GM23338 (cell line): ENCODE data around the gene COL1A2. TPM values are rescaled to one million over a fixed set of nuclear protein-coding genes. Genes with fewer than 3 reads are reported as not detected.

ENCODE experiments used
- ATAC-seq: fragments of 200-7000 bp; cut with Tn5 transposase; 3 replicates; pipeline ENCODE4 v1.9.1; 2020
- DNase-seq: peaks from one replicate; pipeline ENCODE4 v3.0.0-alpha.2; 2015; ENCODE audit warnings: low spot score
- H2AFZ ChIP-seq: fragments of 200-600 bp; sonication (generic); 2 replicates; pipeline ENCODE4 v1.8.0; 2016; ENCODE audit warnings: antibody characterized with exemption, mild to moderate bottlenecking, moderate library complexity
- H3F3A ChIP-seq: fragments of 200-600 bp; sonication (generic); replicated peaks from 2 replicates; pipeline ENCODE4 v1.8.0; 2017; ENCODE audit warnings: antibody characterized with exemption, mixed run types, low read depth
- H3K27ac ChIP-seq: fragments of 200-600 bp; sonication (generic); 2 replicates; pipeline ENCODE4 v1.6.1; 2016; ENCODE audit warnings: low read depth
- H3K27me3 ChIP-seq: fragments of 200-600 bp; sonication (generic); 2 replicates; pipeline ENCODE4 v1.8.0; 2016; ENCODE audit warnings: mild to moderate bottlenecking, mixed run types, moderate library complexity; ENCODE audit not compliant: insufficient read depth
- H3K36me3 ChIP-seq: fragments of 200-600 bp; sonication (generic); 2 replicates; pipeline ENCODE4 v1.8.0; 2016; ENCODE audit warnings: mild to moderate bottlenecking; ENCODE audit not compliant: insufficient read depth
- H3K4me1 ChIP-seq: fragments of 200-600 bp; sonication (generic); 2 replicates; pipeline ENCODE4 v1.8.0; 2016; ENCODE audit warnings: mild to moderate bottlenecking, moderate library complexity; ENCODE audit not compliant: insufficient read depth
- H3K4me2 ChIP-seq: fragments of 200-600 bp; sonication (generic); 2 replicates; pipeline ENCODE4 v1.7.1; 2017; ENCODE audit warnings: mixed run types
- H3K4me3 ChIP-seq: fragments of 200-600 bp; sonication (generic); 2 replicates; pipeline ENCODE4 v1.6.1; 2016; ENCODE audit warnings: mixed run types
- H3K79me2 ChIP-seq: fragments of 200-600 bp; sonication (generic); replicated peaks from 2 replicates; pipeline ENCODE4 v1.8.0; 2017; ENCODE audit warnings: mild to moderate bottlenecking; ENCODE audit not compliant: insufficient read depth
- H3K9me2 ChIP-seq: fragments of 200-600 bp; sonication (generic); 2 replicates; pipeline ENCODE4 v1.8.0; 2017; ENCODE audit not compliant: insufficient read depth
- H4K20me1 ChIP-seq: fragments of 200-600 bp; sonication (generic); replicated peaks from 2 replicates; pipeline ENCODE4 v1.8.0; 2017; ENCODE audit warnings: mild to moderate bottlenecking; ENCODE audit not compliant: insufficient read depth
- H3K27ac Mint-ChIP-seq: 2 replicates; pipeline ENCODE4 v1.8.0; 2020; ENCODE audit warnings: inconsistent platforms, mild to moderate bottlenecking, moderate library complexity, mixed read lengths
- H3K27me3 Mint-ChIP-seq: 3 replicates; pipeline ENCODE4 v1.8.0; 2022; ENCODE audit warnings: low read depth, mild to moderate bottlenecking, moderate library complexity, mixed read lengths, inconsistent platforms; ENCODE audit not compliant: insufficient read depth, poor library complexity
- H3K36me3 Mint-ChIP-seq: 3 replicates; pipeline ENCODE4 v1.8.0; 2021; ENCODE audit warnings: low read depth, mild to moderate bottlenecking, inconsistent platforms, moderate library complexity, mixed read lengths
- H3K4me1 Mint-ChIP-seq: 3 replicates; pipeline ENCODE4 v1.8.0; 2020; ENCODE audit warnings: mild to moderate bottlenecking, inconsistent platforms, mixed read lengths
- H3K4me3 Mint-ChIP-seq: 3 replicates; pipeline ENCODE4 v1.8.0; 2021; ENCODE audit warnings: moderate library complexity, mild to moderate bottlenecking, inconsistent platforms, mixed read lengths
- H3K9me3 Mint-ChIP-seq: 3 replicates; pipeline ENCODE4 v1.8.0; 2020; ENCODE audit warnings: moderate library complexity, mild to moderate bottlenecking, inconsistent platforms, mixed read lengths
- CREB1 ChIP-seq: fragments of 250-450 bp; sonication (Bioruptor Pico); IDR thresholded peaks from 2 replicates; pipeline ENCODE4 v1.5.0; 2020; ENCODE audit warnings: low read depth, mild to moderate bottlenecking, moderate library complexity
- EZH2 ChIP-seq: fragments of 200-600 bp; sonication (generic); IDR thresholded peaks from one replicate; pipeline ENCODE4 v1.8.0; 2017; ENCODE audit warnings: antibody characterized with exemption, mild to moderate bottlenecking, low read depth; ENCODE audit not compliant: unreplicated experiment
- EZH2phosphoT487 ChIP-seq: fragments of 200-600 bp; sonication (generic); IDR thresholded peaks from one replicate; pipeline ENCODE4 v1.8.1; 2018; ENCODE audit warnings: antibody characterized with exemption; ENCODE audit not compliant: unreplicated experiment
- JUNB ChIP-seq: IDR thresholded peaks from one replicate; pipeline ENCODE4 v1.6.1; 2016; ENCODE audit warnings: antibody characterized with exemption; ENCODE audit not compliant: unreplicated experiment
- NANOG ChIP-seq: IDR thresholded peaks from 2 replicates; pipeline ENCODE4 v1.6.1; 2016; ENCODE audit warnings: antibody characterized with exemption, borderline replicate concordance
- POLR2AphosphoS5 ChIP-seq: IDR thresholded peaks from 2 replicates; pipeline ENCODE4 v1.6.1; 2016; ENCODE audit warnings: antibody characterized with exemption, low read depth
- REST ChIP-seq: IDR thresholded peaks from one replicate; pipeline ENCODE4 v1.6.1; 2018; ENCODE audit warnings: antibody characterized with exemption; ENCODE audit not compliant: unreplicated experiment
- STAT1 ChIP-seq: IDR thresholded peaks from one replicate; pipeline ENCODE4 v1.6.1; 2016; ENCODE audit warnings: antibody characterized with exemption; ENCODE audit not compliant: unreplicated experiment
- ZNF114 ChIP-seq: fragments of 250-450 bp; sonication (Bioruptor Pico); IDR thresholded peaks from 2 replicates; pipeline ENCODE4 v1.5.0; 2020; ENCODE audit warnings: mild to moderate bottlenecking, moderate library complexity
- ZNF331 ChIP-seq: fragments of 250-450 bp; sonication (Bioruptor Pico); IDR thresholded peaks from 2 replicates; pipeline ENCODE4 v1.5.0; 2020; ENCODE audit warnings: low read depth, mild to moderate bottlenecking, moderate library complexity
- polyA plus RNA-seq: library from polyadenylated mRNA; unstranded; fragments of >200 nt; fragmentation: Nextera tagmentation; extraction: Ambion mirVana; gene quantifications from 2 replicates; pipeline ENCODE4 v1.2.1, GENCODE V29; 2016
- total RNA-seq: library from RNA; depleted of rRNA; stranded (reverse); fragments of >200 nt; shearing (Covaris generic); gene quantifications from 2 replicates; pipeline ENCODE4 v1.2.3, GENCODE V29; 2014
- TF ChIP-seq, protein P1 (sequence below): fragments of 250-450 bp; sonication (Bioruptor Pico); IDR thresholded peaks from 2 replicates; pipeline ENCODE4 v1.5.0; 2020; ENCODE audit warnings: mild to moderate bottlenecking, moderate library complexity
- TF ChIP-seq, protein P2 (sequence below): IDR thresholded peaks from 2 replicates; pipeline ENCODE4 v1.6.1; 2016; ENCODE audit warnings: antibody characterized with exemption
- TF ChIP-seq, protein P3 (sequence below), 2 experiments: fragments of 200-600 bp in 1 of 2; sonication (generic) in 1 of 2; conservative IDR thresholded peaks; 2 replicates each; pipeline versions ENCODE4 v1.5.1 to v1.6.1; 2016 to 2017; ENCODE audit warnings: antibody characterized with exemption in 2 of 2, low read depth in 2 of 2, mild to moderate bottlenecking in 2 of 2, moderate library complexity in 1 of 2

Gene COL1A2
- total and polyA plus RNA-seq, 2 experiments from 2014 or later: 32.0 to 67.0 TPM

- H3K4me1 ChIP-seq: no peaks in the 10 kb centered on the region
- H3K4me3 ChIP-seq: no peak overlapping the region
- Mint-ChIP-seq H3K27me3 (no peaks in the 10 kb centered on the region), H3K4me1 (peaks cover 17% of the 10 kb centered on the region; the same call in 2 of the 3 replicates), H3K9me3 (no peaks in the 10 kb centered on the region), H3K36me3 (no peaks in the 10 kb centered on the region), H3K27ac (no peak overlapping the region), H3K4me3 (no peak overlapping the region)
- H3K36me3 ChIP-seq: no peaks in the 10 kb centered on the region
- H3K27ac ChIP-seq: no peak overlapping the region
- no peaks in the 10 kb centered on the region for H4K20me1 ChIP-seq
- H3F3A ChIP-seq: no peaks in the 10 kb centered on the region
- ATAC-seq: no peak
- no peaks in the 10 kb centered on the region for H3K79me2 ChIP-seq
- H3K9me2 ChIP-seq: no peaks in the 10 kb centered on the region
- no peaks in the 10 kb centered on the region for H3K27me3 ChIP-seq
- DNase-seq: no peak
- TF ChIP-seq, protein P1, sequence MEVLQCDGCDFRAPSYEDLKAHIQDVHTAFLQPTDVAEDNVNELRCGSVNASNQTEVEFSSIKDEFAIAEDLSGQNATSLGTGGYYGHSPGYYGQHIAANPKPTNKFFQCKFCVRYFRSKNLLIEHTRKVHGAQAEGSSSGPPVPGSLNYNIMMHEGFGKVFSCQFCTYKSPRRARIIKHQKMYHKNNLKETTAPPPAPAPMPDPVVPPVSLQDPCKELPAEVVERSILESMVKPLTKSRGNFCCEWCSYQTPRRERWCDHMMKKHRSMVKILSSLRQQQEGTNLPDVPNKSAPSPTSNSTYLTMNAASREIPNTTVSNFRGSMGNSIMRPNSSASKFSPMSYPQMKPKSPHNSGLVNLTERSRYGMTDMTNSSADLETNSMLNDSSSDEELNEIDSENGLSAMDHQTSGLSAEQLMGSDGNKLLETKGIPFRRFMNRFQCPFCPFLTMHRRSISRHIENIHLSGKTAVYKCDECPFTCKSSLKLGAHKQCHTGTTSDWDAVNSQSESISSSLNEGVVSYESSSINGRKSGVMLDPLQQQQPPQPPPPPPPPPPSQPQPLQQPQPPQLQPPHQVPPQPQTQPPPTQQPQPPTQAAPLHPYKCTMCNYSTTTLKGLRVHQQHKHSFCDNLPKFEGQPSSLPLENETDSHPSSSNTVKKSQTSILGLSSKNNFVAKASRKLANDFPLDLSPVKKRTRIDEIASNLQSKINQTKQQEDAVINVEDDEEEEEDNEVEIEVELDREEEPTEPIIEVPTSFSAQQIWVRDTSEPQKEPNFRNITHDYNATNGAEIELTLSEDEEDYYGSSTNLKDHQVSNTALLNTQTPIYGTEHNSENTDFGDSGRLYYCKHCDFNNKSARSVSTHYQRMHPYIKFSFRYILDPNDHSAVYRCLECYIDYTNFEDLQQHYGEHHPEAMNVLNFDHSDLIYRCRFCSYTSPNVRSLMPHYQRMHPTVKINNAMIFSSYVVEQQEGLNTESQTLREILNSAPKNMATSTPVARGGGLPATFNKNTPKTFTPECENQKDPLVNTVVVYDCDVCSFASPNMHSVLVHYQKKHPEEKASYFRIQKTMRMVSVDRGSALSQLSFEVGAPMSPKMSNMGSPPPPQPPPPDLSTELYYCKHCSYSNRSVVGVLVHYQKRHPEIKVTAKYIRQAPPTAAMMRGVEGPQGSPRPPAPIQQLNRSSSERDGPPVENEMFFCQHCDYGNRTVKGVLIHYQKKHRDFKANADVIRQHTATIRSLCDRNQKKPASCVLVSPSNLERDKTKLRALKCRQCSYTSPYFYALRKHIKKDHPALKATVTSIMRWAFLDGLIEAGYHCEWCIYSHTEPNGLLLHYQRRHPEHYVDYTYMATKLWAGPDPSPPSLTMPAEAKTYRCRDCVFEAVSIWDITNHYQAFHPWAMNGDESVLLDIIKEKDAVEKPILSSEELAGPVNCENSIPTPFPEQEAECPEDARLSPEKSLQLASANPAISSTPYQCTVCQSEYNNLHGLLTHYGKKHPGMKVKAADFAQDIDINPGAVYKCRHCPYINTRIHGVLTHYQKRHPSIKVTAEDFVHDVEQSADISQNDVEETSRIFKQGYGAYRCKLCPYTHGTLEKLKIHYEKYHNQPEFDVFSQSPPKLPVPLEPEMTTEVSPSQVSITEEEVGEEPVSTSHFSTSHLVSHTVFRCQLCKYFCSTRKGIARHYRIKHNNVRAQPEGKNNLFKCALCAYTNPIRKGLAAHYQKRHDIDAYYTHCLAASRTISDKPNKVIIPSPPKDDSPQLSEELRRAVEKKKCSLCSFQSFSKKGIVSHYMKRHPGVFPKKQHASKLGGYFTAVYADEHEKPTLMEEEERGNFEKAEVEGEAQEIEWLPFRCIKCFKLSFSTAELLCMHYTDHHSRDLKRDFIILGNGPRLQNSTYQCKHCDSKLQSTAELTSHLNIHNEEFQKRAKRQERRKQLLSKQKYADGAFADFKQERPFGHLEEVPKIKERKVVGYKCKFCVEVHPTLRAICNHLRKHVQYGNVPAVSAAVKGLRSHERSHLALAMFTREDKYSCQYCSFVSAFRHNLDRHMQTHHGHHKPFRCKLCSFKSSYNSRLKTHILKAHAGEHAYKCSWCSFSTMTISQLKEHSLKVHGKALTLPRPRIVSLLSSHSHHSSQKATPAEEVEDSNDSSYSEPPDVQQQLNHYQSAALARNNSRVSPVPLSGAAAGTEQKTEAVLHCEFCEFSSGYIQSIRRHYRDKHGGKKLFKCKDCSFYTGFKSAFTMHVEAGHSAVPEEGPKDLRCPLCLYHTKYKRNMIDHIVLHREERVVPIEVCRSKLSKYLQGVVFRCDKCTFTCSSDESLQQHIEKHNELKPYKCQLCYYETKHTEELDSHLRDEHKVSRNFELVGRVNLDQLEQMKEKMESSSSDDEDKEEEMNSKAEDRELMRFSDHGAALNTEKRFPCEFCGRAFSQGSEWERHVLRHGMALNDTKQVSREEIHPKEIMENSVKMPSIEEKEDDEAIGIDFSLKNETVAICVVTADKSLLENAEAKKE (CRISPR knock-in tag): no peak
- no peak for TF ChIP-seq ZNF331 (CRISPR knock-in tag)
- no peak for TF ChIP-seq JUNB
- no peak for TF ChIP-seq STAT1
- no peak for TF ChIP-seq CREB1
- TF ChIP-seq NANOG: no peak
- TF ChIP-seq, protein P2, sequence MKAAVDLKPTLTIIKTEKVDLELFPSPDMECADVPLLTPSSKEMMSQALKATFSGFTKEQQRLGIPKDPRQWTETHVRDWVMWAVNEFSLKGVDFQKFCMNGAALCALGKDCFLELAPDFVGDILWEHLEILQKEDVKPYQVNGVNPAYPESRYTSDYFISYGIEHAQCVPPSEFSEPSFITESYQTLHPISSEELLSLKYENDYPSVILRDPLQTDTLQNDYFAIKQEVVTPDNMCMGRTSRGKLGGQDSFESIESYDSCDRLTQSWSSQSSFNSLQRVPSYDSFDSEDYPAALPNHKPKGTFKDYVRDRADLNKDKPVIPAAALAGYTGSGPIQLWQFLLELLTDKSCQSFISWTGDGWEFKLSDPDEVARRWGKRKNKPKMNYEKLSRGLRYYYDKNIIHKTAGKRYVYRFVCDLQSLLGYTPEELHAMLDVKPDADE: no peak
- TF ChIP-seq EZH2phosphoT487: no peak
- TF ChIP-seq, protein P3, sequence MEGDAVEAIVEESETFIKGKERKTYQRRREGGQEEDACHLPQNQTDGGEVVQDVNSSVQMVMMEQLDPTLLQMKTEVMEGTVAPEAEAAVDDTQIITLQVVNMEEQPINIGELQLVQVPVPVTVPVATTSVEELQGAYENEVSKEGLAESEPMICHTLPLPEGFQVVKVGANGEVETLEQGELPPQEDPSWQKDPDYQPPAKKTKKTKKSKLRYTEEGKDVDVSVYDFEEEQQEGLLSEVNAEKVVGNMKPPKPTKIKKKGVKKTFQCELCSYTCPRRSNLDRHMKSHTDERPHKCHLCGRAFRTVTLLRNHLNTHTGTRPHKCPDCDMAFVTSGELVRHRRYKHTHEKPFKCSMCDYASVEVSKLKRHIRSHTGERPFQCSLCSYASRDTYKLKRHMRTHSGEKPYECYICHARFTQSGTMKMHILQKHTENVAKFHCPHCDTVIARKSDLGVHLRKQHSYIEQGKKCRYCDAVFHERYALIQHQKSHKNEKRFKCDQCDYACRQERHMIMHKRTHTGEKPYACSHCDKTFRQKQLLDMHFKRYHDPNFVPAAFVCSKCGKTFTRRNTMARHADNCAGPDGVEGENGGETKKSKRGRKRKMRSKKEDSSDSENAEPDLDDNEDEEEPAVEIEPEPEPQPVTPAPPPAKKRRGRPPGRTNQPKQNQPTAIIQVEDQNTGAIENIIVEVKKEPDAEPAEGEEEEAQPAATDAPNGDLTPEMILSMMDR (conservative IDR thresholded peaks at IDR 0.05; ENCODE audit: low read depth in 2 of 2): no peak
- TF ChIP-seq POLR2AphosphoS5: no peak
- TF ChIP-seq REST: no peak
- TF ChIP-seq EZH2: no peak
- no peak for TF ChIP-seq ZNF114
- H2AFZ ChIP-seq: no peak overlapping the region
- H3K4me2 ChIP-seq: no peak overlapping the region
Measured at GRCh38 chr7:94442639-94443038, 47.9 kb downstream of the COL1A2 start.
